ENCODE measurements around the gene SCN9A. TPM values are rescaled to one million over a fixed set of nuclear protein-coding genes. Genes with fewer than 3 reads are reported as not detected.
A peak's percentile ranks its signal among the peaks of the same experiment; 100 is the strongest.

Gene SCN9A
- total and polyA plus RNA-seq, 2 donors from 2014 or later: 0.99 to 5.3 TPM

DNA sequence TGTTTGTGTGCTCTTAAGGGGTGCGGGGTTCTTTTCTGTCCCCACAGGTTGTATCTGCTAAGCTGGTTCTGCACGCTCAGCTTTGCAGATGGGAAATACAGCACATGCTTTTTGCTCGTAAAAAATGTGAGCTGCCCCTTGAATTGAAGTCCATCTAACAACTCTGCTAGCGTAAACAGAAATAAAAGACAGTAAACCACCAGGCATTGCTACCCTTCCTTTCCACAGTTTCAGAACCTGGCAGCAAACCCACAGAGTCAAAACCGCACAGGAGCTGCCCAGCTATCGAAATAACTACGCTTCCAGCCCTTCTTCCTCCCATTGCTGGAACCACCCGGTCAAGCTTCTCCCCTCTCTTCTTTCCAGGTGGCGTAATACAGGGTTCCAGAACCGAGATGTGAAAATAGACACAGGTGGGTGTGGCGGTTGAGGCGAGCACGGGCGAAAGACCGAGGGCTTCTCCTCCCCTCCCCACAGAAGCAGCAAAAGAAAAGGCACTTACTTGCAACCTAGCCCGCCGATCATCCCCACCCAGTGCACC, 479 bp downstream of the SCN9A start:
- Histone ChIP-seq H3K9ac (ENCODE audit: low read length in 3 of 3) (peak overlapping the region in 2 of 3 donors; percentile 38 to 56), H3K9me3 (ENCODE audit: control insufficient read depth in 2 of 3, insufficient read depth in 1 of 3, low read length in 3 of 3) (no peaks in the 10 kb centered on the region), H3K4me3 (ENCODE audit: low read length in 3 of 3) (peak overlapping the region; percentile 49 to 77 (median 74)), H3K27me3 (ENCODE audit: control insufficient read depth, insufficient read depth, low read length) (no peaks in the 10 kb centered on the region), H3K36me3 (ENCODE audit: control insufficient read depth in 2 of 3, insufficient read depth in 3 of 3, low read length in 3 of 3) (no peaks in the 10 kb centered on the region), H3K27ac (ENCODE audit: low read depth in 2 of 2, low read length in 2 of 2) (no peak overlapping the region), H3K4me1 (ENCODE audit: control insufficient read depth in 2 of 3, insufficient read depth in 2 of 3, low read depth in 1 of 3, low read length in 3 of 3) (peaks cover 0 to 4% (median 0%) of the 10 kb centered on the region in 3 donors)
- DNase-seq (peak in 2 of 5 donors; percentile 20 to 63), FAIRE-seq (no peak)
- intact Hi-C loops (cut with DNase I): no loop called here
- TF ChIP-seq, protein P1, sequence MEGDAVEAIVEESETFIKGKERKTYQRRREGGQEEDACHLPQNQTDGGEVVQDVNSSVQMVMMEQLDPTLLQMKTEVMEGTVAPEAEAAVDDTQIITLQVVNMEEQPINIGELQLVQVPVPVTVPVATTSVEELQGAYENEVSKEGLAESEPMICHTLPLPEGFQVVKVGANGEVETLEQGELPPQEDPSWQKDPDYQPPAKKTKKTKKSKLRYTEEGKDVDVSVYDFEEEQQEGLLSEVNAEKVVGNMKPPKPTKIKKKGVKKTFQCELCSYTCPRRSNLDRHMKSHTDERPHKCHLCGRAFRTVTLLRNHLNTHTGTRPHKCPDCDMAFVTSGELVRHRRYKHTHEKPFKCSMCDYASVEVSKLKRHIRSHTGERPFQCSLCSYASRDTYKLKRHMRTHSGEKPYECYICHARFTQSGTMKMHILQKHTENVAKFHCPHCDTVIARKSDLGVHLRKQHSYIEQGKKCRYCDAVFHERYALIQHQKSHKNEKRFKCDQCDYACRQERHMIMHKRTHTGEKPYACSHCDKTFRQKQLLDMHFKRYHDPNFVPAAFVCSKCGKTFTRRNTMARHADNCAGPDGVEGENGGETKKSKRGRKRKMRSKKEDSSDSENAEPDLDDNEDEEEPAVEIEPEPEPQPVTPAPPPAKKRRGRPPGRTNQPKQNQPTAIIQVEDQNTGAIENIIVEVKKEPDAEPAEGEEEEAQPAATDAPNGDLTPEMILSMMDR (IDR thresholded peaks at IDR 0.05; ENCODE audit: borderline replicate concordance, extremely low read depth, insufficient read depth): no peak

DNA sequence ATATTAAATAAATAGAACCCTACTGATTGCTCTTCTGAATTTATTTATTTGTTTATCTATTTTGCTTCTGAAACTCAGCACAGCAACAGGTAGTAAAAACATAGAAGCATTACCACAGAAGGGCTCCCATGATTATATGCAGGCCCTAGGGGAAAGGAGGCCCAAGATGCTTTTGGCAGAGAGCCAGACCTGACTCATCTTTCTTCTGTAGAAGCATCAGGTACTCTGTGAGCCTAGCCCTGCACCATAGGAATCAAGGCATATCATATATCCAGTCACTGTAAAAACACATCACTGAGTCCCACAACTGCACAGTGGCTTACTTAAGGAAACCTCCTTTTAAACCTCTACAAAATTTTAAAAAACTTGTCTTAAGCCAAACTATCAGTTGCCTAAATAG, 1.8 kb downstream of the SCN9A start:
- H3K4me3 ChIP-seq (ENCODE audit: low read length in 3 of 3): no peak overlapping the region
- H3K9ac ChIP-seq (ENCODE audit: low read length in 3 of 3): no peak overlapping the region
- FAIRE-seq: no peak
- H3K9me3 ChIP-seq (ENCODE audit: control insufficient read depth in 2 of 3, insufficient read depth in 1 of 3, low read length in 3 of 3): no peaks in the 10 kb centered on the region
- no peak overlapping the region for H3K27ac ChIP-seq (ENCODE audit: low read depth in 2 of 2, low read length in 2 of 2)
- peak in 4 of 5 donors; percentile 21 to 67 (median 53) for DNase-seq
- no peaks in the 10 kb centered on the region for H3K36me3 ChIP-seq (ENCODE audit: control insufficient read depth in 2 of 3, insufficient read depth in 3 of 3, low read length in 3 of 3)
- no peaks in the 10 kb centered on the region for H3K27me3 ChIP-seq (ENCODE audit: control insufficient read depth, insufficient read depth, low read length)
- TF ChIP-seq, protein P1 (IDR thresholded peaks at IDR 0.05; ENCODE audit: borderline replicate concordance, extremely low read depth, insufficient read depth): no peak
- peaks cover 0 to 4% (median 0%) of the 10 kb centered on the region in 3 donors for H3K4me1 ChIP-seq (ENCODE audit: control insufficient read depth in 2 of 3, insufficient read depth in 2 of 3, low read depth in 1 of 3, low read length in 3 of 3)
- intact Hi-C loops (cut with DNase I): no loop called here

DNA sequence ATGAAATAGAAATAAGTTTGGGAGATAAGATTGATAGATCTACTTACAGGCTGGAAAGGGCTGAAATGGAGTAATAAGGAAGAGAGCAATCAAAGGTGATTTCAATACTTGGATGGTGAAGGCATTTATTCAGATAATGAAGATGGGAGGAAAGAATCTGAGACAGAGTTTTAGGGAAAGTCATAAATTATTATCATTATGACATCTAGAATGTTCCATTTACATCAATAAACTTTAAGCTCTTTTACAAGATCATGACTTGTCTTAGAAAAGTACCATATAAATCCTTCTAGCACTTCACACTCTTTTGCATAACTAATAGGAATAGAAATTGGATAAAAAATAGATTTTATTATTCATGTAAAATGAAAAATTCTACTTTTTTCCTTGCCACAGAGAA, 2.2 kb downstream of the SCN9A start:
- intact Hi-C loops (cut with DNase I): no loop called here
- Histone ChIP-seq H3K9ac (ENCODE audit: low read length in 3 of 3) (no peak overlapping the region), H3K36me3 (ENCODE audit: control insufficient read depth in 2 of 3, insufficient read depth in 3 of 3, low read length in 3 of 3) (no peaks in the 10 kb centered on the region), H3K4me3 (ENCODE audit: low read length in 3 of 3) (no peak overlapping the region), H3K27me3 (ENCODE audit: control insufficient read depth, insufficient read depth, low read length) (no peaks in the 10 kb centered on the region), H3K4me1 (ENCODE audit: control insufficient read depth in 2 of 3, insufficient read depth in 2 of 3, low read depth in 1 of 3, low read length in 3 of 3) (peaks cover 0 to 4% (median 0%) of the 10 kb centered on the region in 3 donors), H3K9me3 (ENCODE audit: control insufficient read depth in 2 of 3, insufficient read depth in 1 of 3, low read length in 3 of 3) (no peaks in the 10 kb centered on the region), H3K27ac (ENCODE audit: low read depth in 2 of 2, low read length in 2 of 2) (no peak overlapping the region)
- FAIRE-seq (no peak), DNase-seq (no peak)
- TF ChIP-seq, protein P1 (IDR thresholded peaks at IDR 0.05; ENCODE audit: borderline replicate concordance, extremely low read depth, insufficient read depth): no peak

DNA sequence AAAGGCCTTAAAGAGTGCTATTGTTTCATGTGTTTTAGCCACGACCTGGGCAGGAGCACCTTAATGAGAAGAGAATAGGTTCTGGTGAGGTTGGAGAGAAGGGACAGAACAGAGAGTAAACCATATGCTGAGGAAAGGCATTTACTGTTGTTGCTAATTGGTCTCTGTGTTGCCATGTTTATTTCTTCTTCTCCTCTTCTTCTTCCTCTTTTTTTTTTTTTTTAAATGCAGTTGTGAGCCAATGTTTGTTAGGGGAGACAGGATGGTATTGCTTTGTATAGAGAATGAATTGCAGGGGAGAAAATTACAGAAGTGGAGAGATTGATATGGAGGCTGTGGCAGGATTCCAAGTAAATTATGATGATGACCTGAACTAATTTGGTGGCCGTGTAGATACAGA, 2.6 kb downstream of the SCN9A start:
- H3K9ac ChIP-seq (ENCODE audit: low read length in 3 of 3): no peak overlapping the region
- no peak for FAIRE-seq
- no peaks in the 10 kb centered on the region for H3K36me3 ChIP-seq (ENCODE audit: control insufficient read depth in 2 of 3, insufficient read depth in 3 of 3, low read length in 3 of 3)

More for the DNA sequence above, 2.6 kb downstream of the SCN9A start:
- no peak for DNase-seq
- TF ChIP-seq, protein P1 (IDR thresholded peaks at IDR 0.05; ENCODE audit: borderline replicate concordance, extremely low read depth, insufficient read depth): no peak
- H3K27me3 ChIP-seq (ENCODE audit: control insufficient read depth, insufficient read depth, low read length): no peaks in the 10 kb centered on the region
- H3K4me3 ChIP-seq (ENCODE audit: low read length in 3 of 3): no peak overlapping the region
- intact Hi-C loops (cut with DNase I): no loop called here
- H3K27ac ChIP-seq (ENCODE audit: low read depth in 2 of 2, low read length in 2 of 2): no peak overlapping the region
- peaks cover 0 to 4% (median 0%) of the 10 kb centered on the region in 3 donors for H3K4me1 ChIP-seq (ENCODE audit: control insufficient read depth in 2 of 3, insufficient read depth in 2 of 3, low read depth in 1 of 3, low read length in 3 of 3)
- no peaks in the 10 kb centered on the region for H3K9me3 ChIP-seq (ENCODE audit: control insufficient read depth in 2 of 3, insufficient read depth in 1 of 3, low read length in 3 of 3)
